Kidney epithelial cell (primary cell): ENCODE measurements around the gene STK11IP. TPM values are rescaled to one million over a fixed set of nuclear protein-coding genes. Genes with fewer than 3 reads are reported as not detected.
A peak's percentile ranks its signal among the peaks of the same experiment; 100 is the strongest.

ENCODE experiments used
- DNase-seq: peaks from one replicate; pipeline ENCODE4 v3.0.0-alpha.2; 2010; ENCODE audit warnings: low read depth
- H3K27me3 ChIP-seq: 2 replicates; pipeline ENCODE4 v1.6.0; 2011; ENCODE audit warnings: low read length; ENCODE audit not compliant: control insufficient read depth, insufficient read depth
- H3K36me3 ChIP-seq: 2 replicates; pipeline ENCODE4 v1.5.1; 2011; ENCODE audit warnings: low read length; ENCODE audit not compliant: control insufficient read depth, insufficient read depth
- H3K4me3 ChIP-seq: 2 replicates; pipeline ENCODE4 v1.5.1; 2011; ENCODE audit warnings: low read depth, mild to moderate bottlenecking, control low read depth, low read length
- total RNA-seq: library from RNA; depleted of rRNA; stranded (reverse); fragments of >200 nt; gene quantifications from 2 replicates; pipeline ENCODE4 v1.2.3, GENCODE V29; 2015
- TF ChIP-seq, protein P1 (sequence below): IDR thresholded peaks from 2 replicates; pipeline ENCODE4 v1.5.1; 2011; ENCODE audit warnings: mild to moderate bottlenecking, moderate library complexity, low read length, control low read depth, inconsistent platforms; ENCODE audit not compliant: insufficient read depth, poor library complexity, severe bottlenecking

The STK11IP gene
- total RNA-seq, 1 donor from 2014 or later, result 22.2 TPM

DNA sequence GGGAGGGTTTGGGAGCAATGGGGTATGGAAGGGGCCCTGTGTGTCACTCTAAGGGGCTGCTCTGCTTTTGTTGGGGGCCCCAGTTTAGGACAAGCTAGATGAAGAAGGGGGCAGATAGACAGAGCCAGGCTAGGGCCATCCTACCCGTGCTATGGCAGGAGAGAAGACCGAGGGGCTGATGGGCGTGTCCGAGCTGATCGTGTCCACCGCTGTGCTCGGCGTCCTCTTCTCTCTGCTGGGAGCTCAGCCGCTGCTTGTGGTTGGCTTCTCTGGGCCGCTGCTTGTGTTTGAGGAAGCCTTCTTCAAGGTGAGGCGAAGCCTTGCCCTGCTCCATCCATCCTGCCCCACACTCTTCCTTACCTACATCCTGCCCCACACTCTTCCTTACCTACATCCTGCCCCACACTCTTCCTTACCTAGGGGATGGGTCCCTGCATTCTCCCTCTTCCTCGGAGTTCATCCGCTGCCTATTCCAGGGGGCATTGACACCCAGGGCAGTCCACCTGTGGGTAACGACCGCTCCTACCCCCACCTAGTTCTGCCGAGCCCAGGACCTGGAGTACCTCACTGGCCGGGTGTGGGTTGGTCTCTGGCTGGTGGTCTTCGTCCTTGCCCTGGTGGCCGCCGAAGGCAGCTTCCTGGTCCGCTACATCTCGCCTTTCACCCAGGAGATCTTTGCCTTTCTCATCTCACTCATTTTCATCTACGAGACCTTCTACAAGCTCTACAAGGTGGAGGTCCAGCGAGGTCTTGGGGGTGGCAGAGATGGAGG lies 38.7 kb downstream of the STK11IP start:
- TF ChIP-seq, protein P1, sequence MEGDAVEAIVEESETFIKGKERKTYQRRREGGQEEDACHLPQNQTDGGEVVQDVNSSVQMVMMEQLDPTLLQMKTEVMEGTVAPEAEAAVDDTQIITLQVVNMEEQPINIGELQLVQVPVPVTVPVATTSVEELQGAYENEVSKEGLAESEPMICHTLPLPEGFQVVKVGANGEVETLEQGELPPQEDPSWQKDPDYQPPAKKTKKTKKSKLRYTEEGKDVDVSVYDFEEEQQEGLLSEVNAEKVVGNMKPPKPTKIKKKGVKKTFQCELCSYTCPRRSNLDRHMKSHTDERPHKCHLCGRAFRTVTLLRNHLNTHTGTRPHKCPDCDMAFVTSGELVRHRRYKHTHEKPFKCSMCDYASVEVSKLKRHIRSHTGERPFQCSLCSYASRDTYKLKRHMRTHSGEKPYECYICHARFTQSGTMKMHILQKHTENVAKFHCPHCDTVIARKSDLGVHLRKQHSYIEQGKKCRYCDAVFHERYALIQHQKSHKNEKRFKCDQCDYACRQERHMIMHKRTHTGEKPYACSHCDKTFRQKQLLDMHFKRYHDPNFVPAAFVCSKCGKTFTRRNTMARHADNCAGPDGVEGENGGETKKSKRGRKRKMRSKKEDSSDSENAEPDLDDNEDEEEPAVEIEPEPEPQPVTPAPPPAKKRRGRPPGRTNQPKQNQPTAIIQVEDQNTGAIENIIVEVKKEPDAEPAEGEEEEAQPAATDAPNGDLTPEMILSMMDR, result no peak
- Histone ChIP-seq H3K36me3 (no peaks in the 10 kb centered on the region), H3K27me3 (no peaks in the 10 kb centered on the region), H3K4me3 (no peak overlapping the region)
- DNase-seq, result no peak

DNA sequence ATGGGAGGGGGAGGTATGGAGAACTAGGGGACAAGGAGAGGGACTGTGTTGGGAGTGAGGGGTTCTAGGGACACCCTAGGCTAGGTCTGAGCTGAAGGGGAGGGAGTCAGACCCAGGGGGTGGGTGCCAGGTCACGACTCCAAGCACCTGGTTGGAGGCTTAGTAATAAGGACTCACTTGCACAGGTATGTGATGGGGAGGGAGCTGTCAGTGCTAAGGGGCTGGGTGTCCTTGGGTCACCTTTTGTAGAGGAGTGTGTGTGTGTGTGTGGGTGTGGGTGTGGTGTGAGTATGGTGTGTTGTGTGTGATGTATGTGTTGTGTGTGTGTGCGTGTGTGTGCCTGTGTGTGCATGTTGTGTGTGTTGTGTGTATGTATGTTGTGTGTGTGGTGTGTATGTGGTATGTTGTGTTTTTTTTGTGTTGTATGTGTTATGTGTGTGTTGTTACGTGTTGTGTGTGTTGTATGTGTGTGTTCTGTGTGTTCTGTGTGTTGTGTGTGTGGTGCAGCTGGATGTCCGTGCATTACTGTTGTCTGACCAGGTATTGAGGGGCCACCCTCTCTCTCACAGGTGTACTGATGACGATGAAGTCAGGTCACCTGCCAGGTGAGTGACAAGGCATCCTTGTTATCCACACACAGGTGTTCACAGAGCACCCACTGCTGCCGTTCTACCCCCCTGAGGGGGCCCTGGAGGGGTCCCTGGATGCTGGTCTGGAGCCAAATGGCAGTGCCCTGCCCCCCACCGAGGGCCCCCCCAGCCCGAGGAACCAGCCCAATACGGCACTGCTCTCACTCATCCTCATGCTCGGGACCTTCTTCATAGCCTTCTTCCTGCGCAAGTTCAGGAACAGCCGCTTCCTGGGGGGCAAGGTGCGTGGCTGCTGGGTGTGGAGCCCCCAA lies 39.5 kb downstream of the STK11IP start:
- Histone ChIP-seq H3K4me3 (no peak overlapping the region), H3K27me3 (no peaks in the 10 kb centered on the region), H3K36me3 (no peaks in the 10 kb centered on the region)
- DNase-seq, result no peak
- TF ChIP-seq, protein P1, result no peak

DNA sequence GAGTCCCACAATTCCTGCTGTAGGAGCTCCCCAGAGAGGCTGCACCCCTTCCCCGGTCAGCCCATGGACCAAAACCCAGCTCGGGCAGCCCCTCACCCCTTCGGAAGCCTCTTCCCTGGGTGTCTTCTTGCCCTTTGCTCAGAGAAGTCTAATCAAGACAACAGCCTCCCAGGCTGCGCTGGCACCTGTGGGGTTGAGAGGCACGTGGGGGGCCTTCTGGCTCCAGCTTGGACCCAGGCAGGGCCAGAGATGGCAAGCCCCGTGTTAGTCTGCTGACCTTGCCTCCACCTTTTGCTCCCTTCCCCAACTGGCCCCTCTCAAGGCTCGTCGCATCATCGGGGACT lies 40.2 kb downstream of the STK11IP start:
- no peak for DNase-seq
- Histone ChIP-seq H3K36me3 (no peaks in the 10 kb centered on the region), H3K4me3 (no peak overlapping the region), H3K27me3 (no peaks in the 10 kb centered on the region)
- TF ChIP-seq, protein P1, result no peak

DNA sequence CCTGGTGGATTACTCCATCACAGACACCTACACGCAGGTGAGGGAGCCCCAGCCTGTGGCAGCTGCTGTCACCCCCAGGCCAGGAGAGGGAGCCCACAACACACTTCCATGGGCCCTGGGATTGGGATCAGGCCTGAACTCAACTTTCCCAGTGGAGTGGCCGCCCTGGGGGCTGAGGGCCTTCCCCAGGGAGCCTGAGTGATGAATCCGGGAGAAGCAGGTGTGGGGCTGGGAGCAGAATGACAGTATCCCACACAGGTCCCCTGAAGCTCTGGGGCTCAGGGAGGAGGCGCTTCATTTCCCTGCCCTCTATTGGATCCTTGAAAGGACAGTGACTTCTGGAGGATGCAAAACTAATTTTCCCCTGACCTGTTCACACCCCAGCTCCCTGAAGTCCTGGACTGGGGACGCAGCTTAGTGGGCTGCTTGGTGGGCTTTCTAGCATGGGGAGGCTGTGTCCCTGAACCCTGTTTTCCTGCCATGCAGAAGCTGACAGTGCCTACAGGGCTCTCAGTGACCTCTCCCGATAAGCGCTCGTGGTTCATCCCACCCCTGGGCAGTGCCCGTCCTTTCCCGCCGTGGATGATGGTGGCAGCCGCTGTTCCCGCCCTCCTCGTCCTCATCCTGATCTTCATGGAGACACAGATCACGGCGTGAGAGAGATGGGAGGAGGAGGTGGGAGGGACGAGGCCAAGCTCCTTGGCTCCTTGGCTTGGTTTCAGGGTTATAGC lies 40.7 kb downstream of the STK11IP start:
- Histone ChIP-seq H3K27me3 (no peaks in the 10 kb centered on the region), H3K4me3 (no peak overlapping the region), H3K36me3 (no peaks in the 10 kb centered on the region)
- DNase-seq, result no peak
- TF ChIP-seq, protein P1, result peak; percentile 23

DNA sequence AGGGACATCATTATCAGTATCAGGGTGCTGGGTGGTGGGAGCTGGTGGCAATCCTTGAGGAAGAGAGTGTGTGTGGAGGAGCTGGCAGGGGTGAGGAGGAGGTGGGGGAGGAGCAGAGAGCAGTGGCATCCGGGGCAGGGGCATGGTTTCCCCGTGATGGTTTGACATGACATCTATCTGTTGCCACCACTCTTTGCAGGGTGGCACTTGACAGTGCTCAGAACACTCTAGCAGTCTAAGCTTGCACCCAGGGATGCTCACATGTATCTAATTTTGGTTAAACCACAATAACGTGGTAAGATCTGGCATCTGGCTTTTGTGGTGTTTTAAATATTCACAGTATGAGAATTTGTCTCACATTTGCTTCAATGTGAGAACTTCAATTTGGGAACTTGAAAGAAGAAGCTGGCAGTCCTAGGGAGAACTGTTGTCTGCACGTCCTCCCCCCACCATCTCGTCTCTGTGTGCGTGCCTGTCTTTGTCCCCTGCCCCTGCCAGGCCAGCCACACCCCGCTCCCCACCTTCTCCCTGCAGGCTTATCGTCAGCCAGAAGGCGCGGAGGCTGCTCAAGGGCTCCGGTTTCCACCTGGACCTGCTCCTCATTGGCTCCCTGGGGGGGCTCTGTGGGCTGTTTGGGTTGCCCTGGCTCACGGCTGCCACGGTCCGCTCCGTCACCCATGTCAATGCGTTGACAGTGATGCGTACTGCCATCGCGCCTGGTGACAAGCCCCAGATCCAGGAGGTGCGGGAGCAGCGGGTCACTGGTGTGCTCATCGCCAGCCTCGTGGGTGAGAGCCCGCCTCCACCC lies 41.5 kb downstream of the STK11IP start:
- TF ChIP-seq, protein P1, result no peak
- DNase-seq, result no peak
- Histone ChIP-seq H3K36me3 (no peaks in the 10 kb centered on the region), H3K4me3 (no peak overlapping the region), H3K27me3 (no peaks in the 10 kb centered on the region)
